ENCODE data around the gene SRP54. TPM values are rescaled to one million over a fixed set of nuclear protein-coding genes. Genes with fewer than 3 reads are reported as not detected.
"Not testable (repeated sequence)": the region's sequence is repeated elsewhere in the genome, so short reads cannot be mapped to it uniquely, and the experiment has no call there.

SRP54 gene
- total RNA-seq, 1 experiment from 2014 or later = 44.5 TPM

DNA sequence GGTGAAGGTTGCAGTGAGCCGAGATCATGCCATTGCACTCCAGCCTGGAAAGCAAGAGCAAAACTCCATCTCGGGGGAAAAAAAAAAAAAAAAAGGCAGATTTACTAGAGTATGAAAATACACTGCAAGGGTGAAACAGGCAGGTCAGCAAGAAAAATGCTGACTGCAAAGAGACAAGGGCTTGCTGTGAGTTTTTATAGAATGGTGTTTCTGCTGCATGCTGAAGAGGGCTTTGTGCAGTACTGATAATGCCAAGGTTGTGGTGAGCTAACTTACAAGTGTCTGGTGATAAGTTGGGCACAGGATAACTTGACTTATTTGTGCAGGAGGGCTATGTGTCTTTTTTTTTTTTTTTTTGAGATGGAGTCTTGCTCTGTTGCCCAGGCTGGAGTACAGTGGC lies 25.9 kb upstream of the SRP54 start:
- no peaks in the 10 kb centered on the region for H3K9me2 ChIP-seq (ENCODE audit: insufficient read depth)
- CTCF ChIA-PET = interaction anchor here (0.7 kb wide), 1 partner anchor 10 kb away, joined by 11 read pairs; no protein-coding TSS in a partner anchor
- H3K4me1 ChIP-seq (replicated peaks; ENCODE audit: insufficient read depth) = no peaks in the 10 kb centered on the region
- POLR2A ChIA-PET (ENCODE audit: unreplicated experiment) = no interaction called here
- TF ChIP-seq CTCF (conservative IDR thresholded peaks at IDR 0.05) = no peak
- no peak for TF ChIP-seq EZH2 (IDR thresholded peaks at IDR 0.05; ENCODE audit: low read depth)
- DNase-seq = no peak
- no peak overlapping the region for H3K27ac ChIP-seq
- intact Hi-C loops (cut with micrococcal nuclease; ENCODE audit: unreplicated experiment) = no loop called here
- no peaks in the 10 kb centered on the region for H3K27me3 ChIP-seq (ENCODE audit: insufficient read depth, low read depth)
- no peak overlapping the region for H2AFZ ChIP-seq
- no peak overlapping the region for H3K4me3 ChIP-seq
- H4K20me1 ChIP-seq (ENCODE audit: insufficient read depth) = no peaks in the 10 kb centered on the region
- no peaks in the 10 kb centered on the region for H3K79me2 ChIP-seq (ENCODE audit: low read depth)
- H3K36me3 ChIP-seq (ENCODE audit: low read depth) = no peaks in the 10 kb centered on the region
- H3F3A ChIP-seq (ENCODE audit: insufficient read depth, low read depth) = no peaks in the 10 kb centered on the region
- BruUV-seq (replicated peaks) = no TSS peak
- H3K4me2 ChIP-seq = no peak overlapping the region
- H3K9me3 ChIP-seq (ENCODE audit: insufficient read depth, low read depth) = no peaks in the 10 kb centered on the region

- no peaks in the 10 kb centered on the region for H3K4me1 ChIP-seq (replicated peaks; ENCODE audit: insufficient read depth)
- no peak overlapping the region for H3K27ac ChIP-seq
- no peaks in the 10 kb centered on the region for H3F3A ChIP-seq (ENCODE audit: insufficient read depth, low read depth)
- ChIA-PET CTCF (interaction anchor here (0.7 kb wide), 1 partner anchor 10 kb away, joined by 11 read pairs; no protein-coding TSS in a partner anchor), POLR2A (ENCODE audit: unreplicated experiment) (no interaction called here)
- H3K79me2 ChIP-seq (ENCODE audit: low read depth) = no peaks in the 10 kb centered on the region
- TF ChIP-seq CTCF (conservative IDR thresholded peaks at IDR 0.05) (no peak), EZH2 (IDR thresholded peaks at IDR 0.05; ENCODE audit: low read depth) (no peak)
- DNase-seq = no peak
- no peak overlapping the region for H2AFZ ChIP-seq
- H3K9me3 ChIP-seq (ENCODE audit: insufficient read depth, low read depth) = no peaks in the 10 kb centered on the region
- no peaks in the 10 kb centered on the region for H3K36me3 ChIP-seq (ENCODE audit: low read depth)
- H3K27me3 ChIP-seq (ENCODE audit: insufficient read depth, low read depth) = no peaks in the 10 kb centered on the region
- H3K4me3 ChIP-seq = no peak overlapping the region
- no TSS peak for BruUV-seq (replicated peaks)
- no peaks in the 10 kb centered on the region for H3K9me2 ChIP-seq (ENCODE audit: insufficient read depth)
- H3K4me2 ChIP-seq = no peak overlapping the region
- no peaks in the 10 kb centered on the region for H4K20me1 ChIP-seq (ENCODE audit: insufficient read depth)
- intact Hi-C loops (cut with micrococcal nuclease; ENCODE audit: unreplicated experiment) = no loop called here
Observed at GRCh38 chr14:34957771-34958286, 25.0 kb upstream of the SRP54 start.

GRCh38 chr14:34962106-34962505 lies 20.7 kb upstream of the SRP54 start:
- H3K4me1 ChIP-seq (replicated peaks; ENCODE audit: insufficient read depth); BruUV-seq (replicated peaks); intact Hi-C loops (cut with micrococcal nuclease; ENCODE audit: unreplicated experiment): not testable (repeated sequence)

More at GRCh38 chr14:34962106-34962505, 20.7 kb upstream of the SRP54 start:
- H3K27me3 ChIP-seq (ENCODE audit: insufficient read depth, low read depth); CTCF ChIA-PET; H3K9me2 ChIP-seq (ENCODE audit: insufficient read depth); H3K9me3 ChIP-seq (ENCODE audit: insufficient read depth, low read depth); H3K4me3 ChIP-seq; H3F3A ChIP-seq (ENCODE audit: insufficient read depth, low read depth); H2AFZ ChIP-seq; H4K20me1 ChIP-seq (ENCODE audit: insufficient read depth); H3K79me2 ChIP-seq (ENCODE audit: low read depth); DNase-seq; H3K4me2 ChIP-seq; H3K27ac ChIP-seq; POLR2A ChIA-PET (ENCODE audit: unreplicated experiment); H3K36me3 ChIP-seq (ENCODE audit: low read depth): not testable (repeated sequence)

All from PC-9 (cell line).